HL-60/S4 treated with phorbol 12-myristate 13-acetate at 8.2 ng/mL for 4 days and 3 days (cell line): ENCODE results near the gene ATP2B2.

ENCODE experiments used
- in situ Hi-C: fragments of 300-500 bp; cut with MboI; formaldehyde crosslinking; loops from 2 replicates; pipeline ENCODE4 v1.15.0; 2022; ENCODE audit warnings: low sequenced_read_pairs

Gene ATP2B2

GRCh38 chr3:10335871-10336622, 169.3 kb downstream of the ATP2B2 start:
- in situ Hi-C loops = loop anchor here (25.0 kb wide), 1 partner anchor 376 kb away; no protein-coding TSS in a partner anchor

- in situ Hi-C loops = loop anchor here (25.0 kb wide), 1 partner anchor 377 kb away; no protein-coding TSS in a partner anchor
Observed at GRCh38 chr3:10335190-10335738, 170.1 kb downstream of the ATP2B2 start.

GRCh38 chr3:10334459-10334858, 170.9 kb downstream of the ATP2B2 start:
- in situ Hi-C loops = loop anchor here (25.0 kb wide), 1 partner anchor 378 kb away; no protein-coding TSS in a partner anchor

DNA sequence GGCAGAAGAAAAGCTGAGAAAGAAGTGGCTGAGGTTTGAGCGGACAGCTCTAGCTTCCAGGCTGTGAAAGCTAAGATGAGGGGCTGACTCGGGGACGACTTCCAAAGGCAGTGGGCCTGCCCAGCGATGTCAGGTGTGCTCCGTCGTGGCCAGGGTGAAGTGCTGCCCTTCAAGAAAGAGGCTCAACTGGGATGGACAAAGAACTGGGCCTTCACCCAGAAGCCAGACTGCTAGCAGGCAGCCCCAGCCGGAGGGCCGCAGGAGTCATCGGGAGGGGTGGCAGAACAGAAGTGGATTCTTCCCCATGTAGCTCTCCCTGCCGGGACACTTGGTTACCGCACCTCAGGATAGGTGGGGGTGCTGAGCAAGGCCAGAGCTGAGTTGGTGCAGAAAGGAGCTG, 171.3 kb downstream of the ATP2B2 start:
- in situ Hi-C loops = loop anchor here (25.0 kb wide), 1 partner anchor 378 kb away; no protein-coding TSS in a partner anchor

DNA sequence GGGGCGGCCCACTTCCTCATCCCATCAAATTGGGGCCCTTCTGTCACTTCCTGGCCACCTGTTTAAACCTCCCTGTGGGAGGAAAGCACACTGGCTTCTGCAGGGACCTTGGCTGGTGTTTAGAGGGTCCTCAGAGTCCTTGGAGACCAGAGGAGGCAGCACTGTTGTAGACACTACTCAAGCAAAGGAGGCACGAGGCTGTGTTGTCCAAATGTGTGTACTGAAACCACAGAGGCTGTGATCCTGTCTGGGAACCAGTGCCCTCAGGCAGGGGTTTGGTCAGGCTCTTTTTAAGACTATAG, 172.1 kb downstream of the ATP2B2 start:
- in situ Hi-C loops = loop anchor here (25.0 kb wide), 1 partner anchor 379 kb away; no protein-coding TSS in a partner anchor

DNA sequence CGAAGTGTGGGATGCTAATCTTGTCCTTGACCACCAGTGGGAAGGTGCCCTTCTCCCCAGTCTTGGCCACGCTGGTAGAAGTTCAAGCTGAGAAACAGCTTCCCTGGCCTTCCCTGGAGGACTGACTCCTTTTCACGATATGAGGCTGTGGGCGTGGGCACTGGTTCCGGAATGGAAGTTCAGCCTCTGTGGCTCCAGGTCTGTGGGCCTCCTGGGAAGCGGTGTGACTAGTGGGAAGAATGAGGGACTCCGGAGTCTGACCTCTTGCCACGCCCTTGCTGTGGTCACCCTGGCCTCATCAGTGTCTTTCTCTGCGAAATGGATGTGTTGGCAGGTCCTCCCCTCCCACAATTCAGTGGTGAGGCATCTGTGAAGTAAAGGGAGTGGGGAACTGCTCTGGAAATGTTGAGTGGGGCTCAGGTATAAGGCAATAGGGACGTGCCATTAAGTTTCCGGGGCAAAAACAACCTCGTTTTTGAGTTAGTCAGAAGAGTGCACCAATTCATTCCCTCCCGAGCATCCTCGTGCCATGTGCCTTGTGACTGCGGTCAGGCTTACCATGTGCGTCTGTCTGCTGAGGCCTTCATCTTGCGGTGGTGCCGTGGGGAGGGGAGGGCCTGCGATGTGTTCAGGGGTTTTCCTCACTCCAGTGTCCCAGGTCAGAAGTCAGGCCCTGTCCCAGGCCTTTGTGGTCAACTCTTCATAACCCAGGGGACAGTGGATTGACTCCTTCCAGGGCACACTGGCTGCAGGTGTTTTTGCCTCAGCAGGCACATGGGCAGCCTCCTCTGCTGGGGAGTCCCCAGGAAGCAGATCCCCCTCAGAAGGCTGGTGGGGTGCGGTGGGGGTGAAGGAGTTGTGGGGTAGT, 172.7 kb downstream of the ATP2B2 start:
- in situ Hi-C loops = loop anchor here (25.0 kb wide), 1 partner anchor 380 kb away; no protein-coding TSS in a partner anchor

DNA sequence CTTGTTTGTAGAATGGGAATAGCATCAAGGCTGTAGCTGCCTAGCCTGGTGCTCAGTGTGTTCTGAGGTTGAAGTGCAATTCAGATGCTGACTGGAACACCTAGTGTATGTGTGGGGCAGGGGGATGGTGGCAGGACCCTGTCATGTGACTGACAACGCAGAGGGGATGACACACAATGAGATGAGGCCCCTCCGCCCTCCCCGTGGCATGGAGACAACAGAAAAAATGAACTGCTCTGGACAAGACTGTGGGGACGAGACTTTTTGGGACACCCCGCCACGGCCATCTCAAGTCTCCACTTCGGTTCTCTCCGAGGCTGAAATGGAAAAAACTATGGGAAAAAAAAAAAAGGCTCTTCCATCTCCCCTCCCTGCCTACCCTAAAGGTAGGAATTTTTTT, 174.1 kb downstream of the ATP2B2 start:
- in situ Hi-C loops = loop anchor here (25.0 kb wide), 1 partner anchor 381 kb away; no protein-coding TSS in a partner anchor

- in situ Hi-C loops = loop anchor here (25.0 kb wide), 1 partner anchor 382 kb away; no protein-coding TSS in a partner anchor
Observed at GRCh38 chr3:10330319-10330718, 175.1 kb downstream of the ATP2B2 start.

DNA sequence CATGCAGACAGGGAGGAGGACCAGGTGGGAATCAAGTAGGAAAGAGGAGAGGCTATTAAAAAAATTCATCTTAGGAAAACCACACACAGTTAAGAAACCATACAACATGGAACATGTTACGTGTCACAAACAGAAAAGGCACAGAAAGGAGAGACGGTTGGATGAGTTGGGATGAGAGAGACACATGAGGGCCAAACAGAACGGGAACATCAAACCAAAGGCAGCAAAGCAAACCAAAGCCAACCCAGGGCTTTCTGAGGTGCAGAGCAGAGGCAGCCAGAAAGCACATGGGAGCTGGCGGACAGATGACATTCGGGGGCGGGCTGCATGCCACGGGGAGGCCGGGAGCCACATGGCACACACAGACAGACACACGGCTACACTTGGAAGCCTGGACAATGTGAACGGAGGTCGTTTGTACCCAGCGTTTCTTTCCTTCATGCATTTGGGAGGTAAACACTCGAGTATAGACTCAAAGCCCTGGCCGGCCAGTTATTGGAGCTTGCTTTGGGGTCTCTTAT, 175.8 kb downstream of the ATP2B2 start:
- in situ Hi-C loops = loop anchor here (25.0 kb wide), 1 partner anchor 383 kb away; no protein-coding TSS in a partner anchor

GRCh38 chr3:10328460-10329071, 176.8 kb downstream of the ATP2B2 start:
- in situ Hi-C loops = loop anchor here (25.0 kb wide), 1 partner anchor 384 kb away; no protein-coding TSS in a partner anchor

GRCh38 chr3:10327592-10327991, 177.8 kb downstream of the ATP2B2 start:
- in situ Hi-C loops = loop anchor here (25.0 kb wide), 1 partner anchor 385 kb away; no protein-coding TSS in a partner anchor

- in situ Hi-C loops = no loop called here
Observed at GRCh38 chr3:10322352-10322710, 183.1 kb downstream of the ATP2B2 start.

DNA sequence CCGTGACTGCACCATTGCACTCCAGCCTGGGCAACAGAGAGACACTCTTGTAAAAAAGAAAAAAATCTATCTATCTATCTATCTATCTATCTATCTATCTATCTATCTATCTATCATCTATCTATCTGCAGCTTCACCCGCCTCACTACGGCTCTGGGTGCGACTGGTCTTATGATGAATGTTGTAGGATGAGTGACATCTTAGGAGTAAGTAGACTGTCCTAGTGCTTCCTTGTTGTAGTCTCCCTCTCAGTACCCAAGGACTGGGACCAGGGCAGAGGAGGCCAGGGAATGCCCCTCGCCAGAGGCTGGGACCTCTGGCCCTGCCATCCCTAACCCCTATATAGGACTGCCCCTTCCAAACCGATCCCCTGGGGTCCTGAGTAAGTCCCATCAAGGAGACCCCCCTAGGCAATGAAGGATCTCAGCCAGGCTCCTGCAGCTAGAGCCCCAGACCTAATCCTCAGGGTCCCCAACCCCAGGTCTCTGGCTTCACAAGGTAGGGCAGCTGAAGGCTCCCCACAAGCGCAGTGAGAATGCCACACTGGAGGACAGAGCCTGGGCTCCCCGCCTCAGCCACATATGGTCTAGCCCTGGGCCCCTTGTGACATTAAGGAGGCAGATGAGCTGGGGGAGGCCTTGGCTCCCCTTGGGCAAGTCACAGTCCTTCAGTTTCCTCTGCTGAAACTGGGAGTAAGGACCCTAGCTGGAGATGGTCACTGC, 183.6 kb downstream of the ATP2B2 start:
- in situ Hi-C loops = no loop called here

- in situ Hi-C loops = no loop called here
Observed at GRCh38 chr3:10320320-10320677, 185.1 kb downstream of the ATP2B2 start.

DNA sequence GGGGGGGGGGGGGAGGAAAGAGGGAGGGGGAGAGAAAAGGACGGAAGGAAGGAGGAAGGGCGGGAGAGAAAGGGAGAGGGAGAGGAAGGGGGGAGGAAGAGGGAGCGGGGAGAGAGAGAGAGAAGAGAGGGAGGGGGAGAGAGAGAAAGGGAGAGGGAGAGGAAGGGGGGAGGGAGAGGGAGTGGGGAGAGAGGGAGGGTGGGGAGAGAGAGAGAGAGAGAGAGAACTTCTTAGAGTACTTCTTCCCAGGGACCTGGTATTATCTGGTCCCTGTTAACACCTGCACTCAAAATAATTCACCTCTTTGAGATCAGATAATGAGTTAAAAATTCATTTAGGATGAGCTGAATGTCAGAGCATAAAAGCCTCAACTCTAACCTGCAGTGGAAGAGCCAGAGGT, 185.6 kb downstream of the ATP2B2 start:
- in situ Hi-C loops = no loop called here

GRCh38 chr3:10319251-10319650, 186.1 kb downstream of the ATP2B2 start:
- in situ Hi-C loops = no loop called here

- in situ Hi-C loops = no loop called here
Observed at GRCh38 chr3:10317961-10318350, 187.4 kb downstream of the ATP2B2 start.

- in situ Hi-C loops = no loop called here
Observed at GRCh38 chr3:10317311-10317960, 187.9 kb downstream of the ATP2B2 start.

- in situ Hi-C loops = no loop called here
Observed at GRCh38 chr3:10315771-10316344, 189.5 kb downstream of the ATP2B2 start.
